Measurements from ENCODE around the gene CREG1.
"Not testable (repeated sequence)": the region's sequence is repeated elsewhere in the genome, so short reads cannot be mapped to it uniquely, and the experiment has no call there.

The CREG1 gene

GRCh38 chr1:167553136-167554027 is at the start of gene CREG1:
TSS of gene CREG1 (minus strand) at chr1:167553762.
- peak; percentile 98 for DNase-seq (ENCODE audit: low spot score)

DNA sequence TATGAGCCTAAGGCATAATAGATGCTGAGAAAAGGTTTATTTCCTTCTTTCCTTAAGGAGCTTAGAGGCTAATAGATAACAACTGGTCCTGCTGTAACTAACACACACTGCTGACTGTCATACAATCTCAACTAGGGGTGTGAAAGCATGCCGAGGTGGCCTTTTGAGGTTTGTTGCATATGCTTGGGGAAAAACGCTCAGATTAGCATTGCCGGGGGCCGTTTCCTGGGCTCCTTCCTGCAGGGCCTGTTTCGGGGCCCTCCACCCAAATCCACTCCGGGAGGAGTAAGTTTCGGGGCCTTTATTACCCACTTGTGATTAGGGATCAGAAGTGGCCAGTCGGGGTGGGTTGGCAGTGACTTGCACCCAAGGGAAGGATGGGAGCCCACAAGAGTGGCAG is 49.3 kb upstream of the CREG1 start:
- DNase-seq (ENCODE audit: low spot score): no peak

DNA sequence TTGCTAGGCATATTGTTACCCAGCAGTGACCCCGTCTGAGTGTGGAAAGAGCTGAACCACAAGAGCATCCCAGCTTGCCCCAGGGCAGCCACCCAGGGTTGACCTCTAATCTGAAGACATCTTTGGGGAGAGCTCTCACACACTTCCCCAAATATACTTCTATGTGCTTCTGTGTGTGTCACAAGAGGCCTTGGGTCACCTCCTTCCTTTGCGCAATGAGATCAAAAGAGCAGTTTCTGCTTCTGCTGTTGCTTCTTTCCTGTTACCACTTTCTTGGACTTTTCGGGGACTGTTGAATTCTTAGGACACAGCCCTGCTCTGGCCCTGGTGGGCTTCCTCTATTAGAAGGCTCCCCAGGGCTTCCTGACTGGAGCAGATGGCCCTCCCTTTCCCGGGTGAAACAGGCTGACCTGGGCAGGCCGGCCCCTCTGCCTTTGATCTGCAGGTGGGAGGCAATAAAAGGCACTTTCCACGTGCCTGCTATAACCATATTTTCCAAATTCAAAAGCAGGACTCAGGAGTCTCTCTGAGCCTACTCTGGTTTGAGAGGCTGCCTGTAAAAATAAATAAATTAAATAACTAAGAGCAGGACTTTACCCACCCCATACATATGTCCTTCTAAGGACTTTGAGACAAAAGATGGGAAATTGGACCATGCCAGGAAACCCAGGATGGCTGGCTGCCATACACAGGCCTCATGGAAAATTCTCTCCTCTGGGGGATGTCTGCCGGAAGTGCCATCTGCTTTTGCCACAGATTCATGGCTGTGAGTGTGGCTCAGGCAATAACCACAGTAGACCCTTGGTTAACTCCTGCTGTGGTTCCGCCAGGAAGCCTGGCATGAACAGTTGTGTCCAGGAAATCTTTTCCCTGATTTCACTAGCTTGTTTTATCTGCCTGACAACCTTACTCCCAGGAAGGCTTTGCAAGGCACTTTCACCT is 48.2 kb upstream of the CREG1 start:
- DNase-seq (ENCODE audit: low spot score): no peak

GRCh38 chr1:167599957-167600581 is 46.5 kb upstream of the CREG1 start:
- peak; percentile 62 for DNase-seq (ENCODE audit: low spot score)

DNA sequence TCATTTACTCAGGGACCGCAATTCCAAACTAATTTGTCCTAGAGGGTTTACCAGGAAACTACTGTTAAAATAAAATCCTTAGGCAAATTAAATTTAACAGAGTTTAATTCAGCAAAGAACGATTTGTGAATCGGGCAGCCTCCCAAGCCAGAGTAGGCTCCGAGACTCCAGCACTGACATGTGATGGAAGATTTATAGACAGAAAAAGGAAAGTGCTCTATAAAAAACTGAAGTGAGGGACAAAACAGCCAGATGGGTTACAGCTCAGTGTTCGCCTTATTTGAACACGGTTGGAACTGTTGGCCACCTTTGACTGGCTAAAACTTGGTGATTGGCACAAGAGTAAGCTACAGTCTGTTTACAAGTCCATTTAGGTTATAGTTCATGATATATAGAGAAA is 41.3 kb upstream of the CREG1 start:
- no peak for DNase-seq (ENCODE audit: low spot score)

DNA sequence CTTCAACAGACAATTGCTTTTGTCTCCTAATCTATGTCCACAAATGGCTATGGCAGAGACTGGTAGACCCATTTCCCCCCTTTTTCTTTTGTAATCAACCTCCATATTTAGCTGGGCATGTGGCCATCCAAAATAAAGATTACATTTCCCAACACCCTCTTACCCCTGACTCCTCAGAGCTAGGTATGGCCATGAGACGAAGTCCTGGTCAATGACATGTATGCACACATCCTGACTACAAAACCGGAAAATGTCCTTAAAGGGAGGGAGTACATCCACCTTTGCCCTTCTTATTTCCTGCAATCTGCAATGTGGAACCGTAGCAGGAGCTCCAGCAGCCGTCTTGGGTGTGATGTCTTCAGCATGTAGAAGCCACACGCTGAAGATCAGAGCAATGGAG is 40.3 kb upstream of the CREG1 start:
- DNase-seq (ENCODE audit: low spot score): no peak

DNA sequence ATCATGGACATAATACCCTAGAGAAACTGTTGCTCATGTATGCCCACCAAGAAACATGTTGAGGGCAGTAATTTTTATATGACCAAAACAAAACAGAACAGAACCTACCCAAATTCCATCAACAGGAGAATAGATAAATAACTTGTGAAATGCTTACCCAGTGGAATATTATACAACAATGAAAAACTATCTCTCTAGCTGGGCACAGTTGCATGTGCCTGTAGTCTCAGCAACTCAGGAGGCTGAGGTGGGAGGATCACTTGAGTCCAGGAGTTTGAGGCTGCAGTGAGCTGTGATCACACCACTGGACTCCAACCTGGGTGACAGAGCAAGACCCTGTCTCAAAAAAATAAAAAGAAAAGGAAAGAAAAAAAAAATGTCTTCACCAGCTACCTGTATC is 38.9 kb upstream of the CREG1 start:
- no peak for DNase-seq (ENCODE audit: low spot score)

- no peak for DNase-seq (ENCODE audit: low spot score)
Observed at GRCh38 chr1:167588361-167588760, 34.8 kb upstream of the CREG1 start.

- DNase-seq (ENCODE audit: low spot score): no peak
Observed at GRCh38 chr1:167587872-167588271, 34.3 kb upstream of the CREG1 start.

DNA sequence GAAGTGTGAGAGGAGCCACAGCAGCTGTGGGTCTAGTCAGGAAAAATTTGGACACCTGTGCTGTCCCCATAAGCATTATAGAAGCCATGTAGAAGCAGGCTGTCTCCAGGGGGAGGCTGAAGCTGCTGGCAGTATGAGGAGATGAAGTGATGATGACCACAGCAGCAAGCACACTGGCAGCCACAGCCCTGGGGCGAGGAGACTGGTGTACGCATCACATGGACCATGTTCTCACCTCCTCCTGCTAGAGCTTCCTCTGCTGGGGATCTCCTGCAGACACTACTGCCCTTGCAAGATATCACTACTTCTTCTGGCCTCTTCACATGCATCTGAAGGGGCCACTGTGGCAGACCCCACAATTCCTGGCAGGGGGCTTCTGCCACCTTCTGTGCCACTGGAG is 33.8 kb upstream of the CREG1 start:
- no peak for DNase-seq (ENCODE audit: low spot score)

GRCh38 chr1:167584581-167584980 is 31.0 kb upstream of the CREG1 start:
- DNase-seq (ENCODE audit: low spot score): no peak

DNA sequence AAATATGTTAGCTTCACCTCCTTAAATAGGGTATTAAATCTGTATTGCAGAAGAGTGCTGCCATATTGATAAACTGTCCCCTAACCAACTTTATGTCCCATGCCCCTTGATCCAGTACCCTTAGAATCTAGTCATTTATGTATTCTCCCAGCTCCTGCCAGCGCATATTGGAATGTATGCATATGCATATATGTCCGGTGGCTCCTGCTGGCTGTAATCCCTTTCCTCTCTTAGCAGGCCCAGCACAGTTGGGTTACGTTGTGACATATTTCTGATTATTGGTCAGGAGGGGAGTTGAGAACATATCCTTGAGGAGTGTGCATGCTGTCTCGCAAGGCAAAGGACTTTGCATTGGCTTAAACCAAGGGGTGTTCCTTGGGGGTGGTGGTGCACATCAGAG is 29.2 kb upstream of the CREG1 start:
- no peak for DNase-seq (ENCODE audit: low spot score)

DNA sequence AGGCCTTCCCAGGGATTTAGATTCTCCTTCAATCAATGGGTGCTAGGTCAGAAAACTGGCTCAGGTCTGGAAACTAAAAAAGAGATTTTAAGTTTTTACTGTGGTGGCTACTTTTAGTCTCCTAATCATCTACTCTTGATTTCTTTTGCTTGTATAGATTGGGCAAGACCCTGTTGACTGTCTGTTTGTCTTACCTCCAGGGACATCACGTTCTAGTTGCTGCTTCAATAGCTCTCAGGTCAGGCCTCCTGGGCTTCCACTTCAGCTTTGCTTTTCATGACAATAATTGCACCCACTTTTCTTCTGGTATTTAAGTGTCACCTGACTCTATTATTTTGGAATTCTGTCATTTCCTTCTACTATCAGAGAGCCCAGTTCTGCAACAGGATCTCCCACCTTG is 28.5 kb upstream of the CREG1 start:
- no peak for DNase-seq (ENCODE audit: low spot score)

DNA sequence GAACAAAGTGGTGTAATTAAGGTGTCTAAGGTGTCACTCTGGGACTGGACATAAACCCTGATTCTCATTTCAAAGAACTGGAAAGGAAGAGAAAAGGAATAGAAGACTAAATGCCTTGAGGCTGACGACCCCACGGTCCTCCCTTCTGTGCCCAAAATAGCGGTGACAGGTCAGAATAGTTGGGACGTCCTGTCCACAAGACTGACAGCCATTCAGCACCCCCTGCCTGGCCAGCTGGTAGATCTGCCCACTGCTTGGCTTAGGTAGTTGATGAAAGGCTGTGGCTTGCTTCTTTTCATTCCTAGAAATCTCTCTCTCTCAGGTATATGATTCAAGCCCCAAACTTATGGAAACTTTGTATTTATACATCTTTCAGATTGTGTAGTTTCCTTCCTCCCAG is 26.4 kb upstream of the CREG1 start:
- DNase-seq (ENCODE audit: low spot score): no peak

DNA sequence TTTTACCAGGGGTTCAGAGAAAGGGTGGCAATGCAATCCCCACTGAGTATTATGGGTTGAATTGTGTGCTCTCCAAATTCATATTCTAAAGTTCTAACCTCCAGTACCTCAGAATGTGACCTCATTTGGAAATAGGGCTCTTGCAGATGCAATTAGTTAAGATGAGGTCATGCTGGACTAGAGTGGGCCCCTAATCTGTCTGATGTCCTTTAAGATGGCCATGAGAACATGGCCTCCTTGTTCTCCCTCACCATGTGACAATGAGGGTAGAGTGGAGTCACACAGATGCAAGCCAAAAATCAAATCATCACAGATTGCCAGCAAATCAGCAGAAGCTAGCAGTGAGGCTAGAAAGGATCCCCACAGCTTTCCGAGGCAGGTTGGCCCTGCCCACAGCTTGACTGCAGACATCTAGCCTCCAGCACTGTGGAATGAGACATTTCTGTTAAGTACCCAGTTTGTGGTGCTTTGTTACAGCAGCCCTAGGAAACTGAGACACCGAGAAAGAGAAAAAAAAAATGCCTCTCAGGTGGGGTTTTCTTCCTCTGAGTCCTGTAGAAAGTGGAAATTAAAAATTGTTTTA is 25.5 kb upstream of the CREG1 start:
- DNase-seq (ENCODE audit: low spot score): no peak

GRCh38 chr1:167575649-167576048 is 22.1 kb upstream of the CREG1 start:
- DNase-seq (ENCODE audit: low spot score): no peak

GRCh38 chr1:167573035-167573434 is 19.5 kb upstream of the CREG1 start:
- DNase-seq (ENCODE audit: low spot score): no peak

GRCh38 chr1:167570712-167571111 is 17.1 kb upstream of the CREG1 start:
- not testable (repeated sequence) for DNase-seq (ENCODE audit: low spot score)

DNA sequence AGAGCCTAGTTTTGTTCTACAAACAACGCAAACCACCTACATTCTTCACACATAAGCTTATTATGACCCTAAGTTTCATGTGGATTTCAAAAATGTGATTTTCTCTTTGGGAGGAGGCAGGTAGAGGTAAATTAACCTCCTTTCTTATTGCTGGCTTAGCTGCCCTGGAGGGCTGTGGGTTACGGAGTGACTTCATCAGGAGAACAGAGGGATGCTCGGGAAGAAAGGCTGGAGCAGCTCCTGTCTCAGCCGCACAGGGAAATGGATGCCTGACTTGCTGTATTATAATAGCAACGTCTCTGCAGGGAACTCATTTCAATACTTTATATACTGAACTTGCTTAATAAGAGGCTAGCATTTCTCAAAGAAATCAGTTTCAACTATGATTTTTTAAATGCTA is 14.1 kb upstream of the CREG1 start:
- DNase-seq (ENCODE audit: low spot score): no peak

DNA sequence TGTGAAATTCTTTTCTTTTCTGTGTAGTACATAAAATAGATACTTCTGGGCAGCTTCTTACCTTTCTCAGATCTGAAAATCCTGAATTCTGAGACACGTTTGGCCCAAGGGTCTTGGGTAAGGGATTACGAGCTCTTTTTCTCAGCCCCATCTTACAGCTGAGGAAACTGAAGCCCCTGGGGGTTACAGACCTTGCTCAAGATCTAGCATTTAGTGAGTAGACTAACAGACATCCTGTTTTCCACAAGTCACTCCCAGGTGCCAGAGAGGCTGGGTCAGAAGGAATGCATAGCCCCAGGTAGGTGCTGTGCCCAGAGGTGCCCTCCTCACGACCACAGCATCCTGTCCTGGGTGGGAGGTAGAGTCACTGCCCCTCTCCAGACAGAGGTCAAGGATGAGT is 13.2 kb upstream of the CREG1 start:
- no peak for DNase-seq (ENCODE audit: low spot score)

- no peak for DNase-seq (ENCODE audit: low spot score)
Observed at GRCh38 chr1:167565922-167566321, 12.4 kb upstream of the CREG1 start.

- no peak for DNase-seq (ENCODE audit: low spot score)
Observed at GRCh38 chr1:167564612-167565270, 11.2 kb upstream of the CREG1 start.

Measured in AG20443 (cell line).